Activated CD8-positive, alpha-beta memory T cell treated with anti-CD3 and anti-CD28 coated beads for 48 hours (primary cell): ENCODE measurements around the gene NPBWR2.

Experiments
- DNase-seq, 3 experiments: peaks; one replicate each; pipeline ENCODE4 v3.0.0-alpha.2; 2020; ENCODE audit warnings: low read depth in 2 of 3, low spot score in 2 of 3

Gene NPBWR2

GRCh38 chr20:64074184-64074789 is 33.1 kb downstream of the NPBWR2 start:
- no peak for DNase-seq

GRCh38 chr20:64073476-64074183 is 33.7 kb downstream of the NPBWR2 start:
- DNase-seq: no peak

- no peak for DNase-seq
Measured at GRCh38 chr20:64072498-64073063, 34.8 kb downstream of the NPBWR2 start.

DNA sequence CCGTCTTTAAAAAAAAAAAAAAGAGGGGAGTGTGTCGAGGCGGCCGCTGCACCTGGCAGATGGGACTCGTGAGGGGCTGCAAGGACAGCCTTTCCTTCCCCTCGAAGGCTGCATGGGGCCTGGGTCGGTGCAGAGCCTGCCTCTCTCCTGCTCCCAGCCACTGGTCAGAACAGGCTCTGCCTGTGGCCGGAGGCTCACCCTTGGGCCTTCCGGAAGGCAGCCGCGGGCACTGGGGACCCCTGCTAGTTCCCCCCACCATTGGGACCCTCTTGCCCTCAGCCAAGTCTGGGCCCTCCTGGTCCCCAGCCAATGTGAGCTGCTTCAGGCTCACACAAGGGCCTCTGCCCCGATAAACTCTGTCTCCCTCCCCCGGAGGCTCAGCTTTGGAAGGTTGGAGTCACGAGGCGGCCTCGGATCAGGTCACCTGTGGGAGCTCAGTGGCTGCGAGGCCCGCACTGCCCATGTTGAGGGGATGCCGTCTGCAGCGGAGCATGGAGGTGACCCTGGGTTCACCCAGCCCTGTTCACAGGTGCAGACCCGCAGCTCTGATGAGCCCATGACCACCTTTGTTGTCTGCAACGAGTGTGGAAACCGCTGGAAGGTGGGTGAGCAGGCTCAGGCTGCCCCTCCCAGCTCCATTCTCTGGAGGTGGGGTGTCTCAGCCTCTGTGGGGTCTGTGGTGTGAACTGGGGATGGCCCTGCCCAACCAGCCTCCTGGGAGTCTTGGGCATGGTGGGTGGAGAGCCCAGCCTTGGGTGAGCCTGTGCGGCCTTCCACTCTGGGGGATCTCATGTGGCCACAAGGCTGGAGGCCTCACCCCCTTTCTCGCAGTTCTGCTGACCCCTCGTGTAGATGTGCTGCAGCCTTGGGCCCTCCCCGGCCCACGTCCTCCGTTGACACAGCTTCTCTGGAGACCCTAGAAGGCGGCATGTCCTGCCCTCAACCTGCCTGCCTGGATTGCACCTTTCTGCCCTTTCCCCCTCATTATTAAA is 35.7 kb downstream of the NPBWR2 start:
- no peak for DNase-seq

DNA sequence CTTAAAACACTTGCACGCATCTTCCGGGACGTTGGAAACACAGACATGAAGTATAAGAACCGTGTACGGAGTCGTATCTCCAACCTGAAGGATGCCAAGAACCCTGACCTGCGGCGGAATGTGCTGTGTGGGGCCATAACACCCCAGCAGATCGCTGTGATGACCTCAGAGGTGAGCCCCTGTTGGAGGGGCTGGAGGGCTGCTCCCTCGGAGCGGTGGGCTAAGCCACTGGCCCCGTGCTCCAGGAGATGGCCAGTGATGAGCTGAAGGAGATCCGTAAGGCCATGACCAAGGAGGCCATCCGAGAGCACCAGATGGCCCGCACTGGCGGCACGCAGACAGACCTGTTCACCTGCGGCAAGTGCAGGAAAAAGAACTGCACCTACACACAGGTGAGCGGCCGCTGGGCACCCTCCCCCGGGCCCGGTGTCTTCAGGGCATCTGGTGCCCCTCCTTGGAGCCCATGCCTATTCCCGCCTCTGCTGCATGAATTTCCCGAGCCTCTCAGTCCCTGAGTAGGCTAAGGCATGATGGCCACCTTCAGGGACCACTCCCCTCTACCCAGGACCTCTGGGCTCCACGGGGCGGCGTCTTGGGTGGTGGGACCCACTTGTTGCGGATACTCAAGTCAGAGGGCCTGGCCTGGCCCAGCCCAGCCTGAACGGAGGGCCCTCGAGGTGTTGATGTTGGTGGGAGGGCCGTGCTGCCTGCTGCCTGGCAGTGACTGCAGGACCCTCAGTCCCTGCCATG is 36.9 kb downstream of the NPBWR2 start:
- no peak for DNase-seq

DNA sequence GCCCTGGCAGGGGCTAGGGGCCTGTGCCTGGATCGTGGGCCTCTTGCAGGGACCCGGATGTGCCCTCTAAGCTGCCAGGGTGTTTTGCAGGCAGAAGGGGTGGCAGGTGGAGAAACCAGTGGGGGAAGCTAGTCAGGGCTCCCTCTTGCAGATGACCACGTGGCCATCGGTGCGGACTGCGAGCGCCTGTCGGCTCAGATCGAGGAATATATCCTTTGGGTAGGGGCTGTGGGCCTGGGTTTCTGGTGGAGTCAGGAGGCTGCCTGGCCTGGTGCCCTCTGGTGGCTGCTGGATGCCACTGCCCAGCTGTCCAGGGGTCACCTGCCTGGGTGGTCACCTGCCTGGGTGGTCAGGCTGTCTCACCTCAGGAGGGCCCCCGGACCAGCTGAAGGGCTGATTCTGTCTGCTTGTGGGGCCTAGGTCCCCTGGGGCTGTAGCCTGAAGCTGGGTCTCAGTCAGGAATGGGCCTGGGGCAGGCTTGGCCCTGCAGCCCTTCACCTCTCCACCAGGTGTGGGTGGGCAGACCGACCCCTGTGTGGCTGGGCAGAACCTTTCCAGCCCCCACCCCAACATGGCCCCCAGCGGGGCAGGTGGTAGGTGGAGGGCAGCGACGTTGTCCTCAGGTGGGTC is 37.6 kb downstream of the NPBWR2 start:
- DNase-seq: no peak

GRCh38 chr20:64069209-64069613 is 38.2 kb downstream of the NPBWR2 start:
- no peak for DNase-seq

DNA sequence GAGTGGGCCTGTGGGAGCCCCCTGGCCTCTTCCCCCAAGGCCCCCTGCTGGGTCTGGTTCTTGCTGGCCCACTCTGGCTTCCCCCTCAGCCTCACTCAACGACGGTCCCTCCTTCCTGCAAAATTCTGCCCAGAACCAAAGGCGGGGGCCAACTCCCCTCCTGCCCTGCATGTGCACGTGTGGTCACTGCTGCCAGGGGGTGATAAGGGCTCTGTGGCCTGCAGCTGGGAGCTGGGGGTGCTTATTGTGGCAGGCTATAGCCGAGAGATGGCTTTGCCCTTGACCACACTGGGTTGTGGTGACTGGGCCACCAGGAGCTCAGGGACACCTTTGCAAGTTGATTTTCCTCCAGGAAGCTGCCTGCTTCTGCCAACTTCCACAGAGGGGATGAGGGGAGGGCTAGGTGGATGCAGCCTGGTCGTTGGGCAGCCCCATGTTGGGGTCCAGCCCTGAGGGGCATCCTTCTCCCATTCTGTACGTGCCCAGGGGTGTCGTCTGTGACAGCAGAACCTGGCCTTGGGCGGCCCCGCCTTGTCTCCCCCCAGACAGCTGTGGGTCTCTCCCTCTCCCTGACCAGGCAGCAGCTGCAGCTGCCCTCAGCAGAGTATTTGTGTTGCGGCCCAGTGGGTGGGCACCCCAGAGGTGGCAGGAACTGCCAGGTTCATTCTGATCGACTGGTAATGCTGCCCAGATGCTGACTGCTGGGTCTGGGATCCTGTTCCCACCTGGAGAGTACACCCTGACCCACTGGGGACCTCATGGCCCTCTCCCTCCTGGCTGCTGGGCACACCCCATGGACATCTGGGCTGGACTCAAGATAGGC is 38.8 kb downstream of the NPBWR2 start:
- no peak for DNase-seq

DNA sequence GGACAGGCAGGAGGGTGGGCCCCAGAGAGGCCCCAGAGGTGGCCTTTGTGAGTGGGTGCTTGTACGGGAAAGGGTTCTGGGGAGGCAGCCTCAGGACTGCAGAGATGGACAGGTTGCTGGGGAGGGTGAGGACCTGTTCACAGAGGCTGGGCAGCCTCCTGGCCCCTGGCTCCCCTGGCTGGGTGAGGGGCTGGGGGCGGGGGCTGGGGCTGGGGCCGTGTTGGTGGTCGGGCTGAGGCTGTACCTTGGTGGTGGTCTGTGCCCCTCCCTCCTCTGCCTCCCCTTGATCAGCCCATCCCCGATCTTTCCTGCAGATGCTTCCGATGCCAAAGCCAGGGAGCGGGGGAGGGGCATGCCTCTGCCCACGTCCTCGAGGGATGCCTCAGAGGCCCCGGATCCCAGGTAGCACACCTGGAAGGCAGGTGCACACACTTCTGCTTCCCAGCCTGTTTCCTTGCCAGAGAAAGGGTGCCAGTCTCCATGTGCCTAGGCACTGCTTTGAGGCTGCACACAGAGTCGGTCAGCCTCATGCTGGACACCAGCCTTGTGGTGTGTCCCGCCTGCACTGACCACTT is 39.5 kb downstream of the NPBWR2 start:
- DNase-seq: no peak

DNA sequence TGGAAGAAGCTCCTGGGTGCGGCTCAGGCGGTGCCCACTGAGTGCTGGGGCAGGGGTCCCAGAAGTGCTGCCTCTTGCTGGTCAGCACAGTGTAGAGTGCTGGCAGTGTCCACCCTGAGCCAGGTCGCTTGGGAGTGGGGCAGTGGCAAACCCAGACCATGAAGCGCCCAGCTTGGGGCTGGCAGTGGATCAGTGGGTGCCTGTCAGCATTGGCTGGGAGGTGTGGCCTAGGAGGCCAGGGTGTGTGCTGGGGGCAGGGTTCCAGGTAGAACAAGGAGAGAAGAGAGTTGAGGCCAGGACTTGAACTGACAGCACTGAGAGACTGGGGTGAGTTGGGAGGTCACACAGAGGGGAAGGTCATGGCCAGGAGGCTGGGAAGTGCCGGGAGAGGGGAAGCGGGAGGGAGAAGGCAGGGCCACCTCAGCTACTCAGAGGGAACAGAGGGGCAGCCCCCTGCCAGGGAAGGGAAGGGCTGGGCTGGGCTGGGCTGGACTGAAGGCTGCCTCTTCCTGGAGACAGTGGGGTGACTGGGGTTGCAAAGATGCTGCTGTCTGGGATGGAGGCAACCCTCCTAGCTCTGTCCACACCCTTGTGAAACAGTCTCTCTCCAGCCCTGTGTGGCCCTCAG is 40.2 kb downstream of the NPBWR2 start:
- DNase-seq: no peak

DNA sequence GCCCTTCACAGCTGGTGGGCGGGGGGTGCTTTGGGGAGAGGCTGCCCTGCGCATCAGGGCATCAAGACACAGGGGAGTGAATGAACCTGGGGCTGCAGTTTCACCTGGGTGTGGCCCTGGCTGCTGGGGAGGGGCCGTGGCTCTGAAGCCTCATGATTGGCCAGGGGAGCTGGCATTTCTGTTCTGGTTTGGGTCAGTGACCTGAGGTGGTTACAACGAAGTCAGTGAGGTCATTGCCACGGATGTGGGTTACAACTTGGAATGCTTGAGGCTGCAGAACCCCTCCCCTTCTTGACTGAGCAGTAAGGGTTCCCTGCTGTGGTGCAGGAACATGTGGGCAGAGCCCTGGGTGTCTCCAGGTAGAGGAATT is 41.4 kb downstream of the NPBWR2 start:
- peak in 2 of 3 experiments; percentile 46 to 52 for DNase-seq

GRCh38 chr20:64065062-64065973 is 42.0 kb downstream of the NPBWR2 start:
- no peak for DNase-seq

- DNase-seq: no peak
Measured at GRCh38 chr20:64064145-64064698, 43.1 kb downstream of the NPBWR2 start.

GRCh38 chr20:64063389-64064144 is 43.8 kb downstream of the NPBWR2 start:
- DNase-seq: no peak

DNA sequence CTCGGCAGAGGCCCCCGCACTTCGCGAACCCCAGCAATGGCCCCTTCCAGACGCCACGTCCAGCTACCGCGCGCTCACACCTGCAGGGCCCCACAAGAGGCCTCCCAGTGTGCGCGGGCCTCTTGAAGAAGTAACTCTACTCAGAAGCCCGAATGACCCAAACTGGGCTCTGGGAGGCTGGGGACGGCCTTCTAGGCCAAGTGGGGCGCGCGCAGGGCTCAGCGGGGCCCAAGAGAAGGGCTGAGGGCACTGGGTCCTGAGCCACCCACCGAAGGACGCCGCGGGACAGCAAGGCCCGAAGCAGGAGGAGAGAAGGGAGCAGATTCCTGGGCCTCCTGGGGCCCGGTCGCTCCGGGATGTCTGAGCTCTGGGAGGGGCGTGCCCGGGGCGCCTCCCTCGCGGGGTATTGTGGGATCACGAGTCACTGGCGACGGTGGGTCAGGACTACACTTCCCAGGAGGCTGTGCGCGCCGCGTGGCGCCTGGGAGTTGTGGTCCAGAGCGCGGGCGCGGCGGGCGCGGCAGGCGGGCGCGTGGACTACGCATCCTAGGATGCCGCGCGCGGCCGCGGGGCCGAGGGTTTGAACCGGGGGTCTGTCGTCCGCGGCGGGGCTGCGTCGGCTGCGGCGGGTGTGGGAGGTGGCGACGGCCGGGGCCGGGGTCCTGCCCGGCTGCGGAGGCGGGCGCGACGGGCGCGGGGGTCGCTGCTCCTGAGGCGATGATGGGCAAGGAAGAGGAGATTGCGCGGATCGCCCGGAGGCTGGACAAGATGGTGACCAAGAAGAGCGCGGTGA is 44.6 kb downstream of the NPBWR2 start, which contains the start of gene TCEA2:
Gene TCEA2, plus strand, starts transcription at position 603 of the 793 bp plus-strand sequence. Its CDS starts 115 bp downstream, at position 718.
- DNase-seq: peak; percentile 88 to 90 (median 89)

GRCh38 chr20:64062276-64062595 is 45.1 kb downstream of the NPBWR2 start:
- no peak for DNase-seq
